Pancreas (tissue), 10 donors: Measurements from ENCODE around the gene CDPF1. TPM values are rescaled to one million over a fixed set of nuclear protein-coding genes. Genes with fewer than 3 reads are reported as not detected.

Experiments
- ATAC-seq, 4 donors: fragments of 200-7000 bp; cut with Tn5 transposase; one replicate each; pipeline versions ENCODE4 v1.8.0 to v1.9.1; 2020; ENCODE audit warnings: mild to moderate bottlenecking in 4 of 4, moderate library complexity in 4 of 4
- DNase-seq, 6 donors: peaks; one replicate each; pipeline ENCODE4 v3.0.0-alpha.2; 2020
- FAIRE-seq: peaks from 2 replicates; lab custom pipeline; 2012; peaks lifted over from hg19 to GRCh38; lab: Jason Lieb, UNC
- H3K27ac ChIP-seq, 4 donors: fragments of 200-600 bp; sonication (generic); 1 replicate in 3 of 4; 2 replicates in 1 of 4; pipeline versions ENCODE4 v1.5.0 to v1.8.0; 2020
- H3K27me3 ChIP-seq, 4 donors: fragments of 200-600 bp; one replicate each; pipeline ENCODE4 v1.8.0; 2021
- H3K36me3 ChIP-seq, 3 donors: fragments of 200-600 bp; sonication (generic) in 1 of 3; one replicate each; pipeline versions ENCODE4 v1.5.0 to v1.8.0; 2020 to 2021
- H3K4me1 ChIP-seq, 3 donors: fragments of 200-600 bp; one replicate each; pipeline ENCODE4 v1.8.0; 2021
- H3K4me3 ChIP-seq, 4 donors: fragments of 200-600 bp; sonication (generic) in 2 of 4; one replicate each; pipeline versions ENCODE4 v1.5.0 to v1.8.0; 2020 to 2021
- H3K9me3 ChIP-seq, 4 donors: fragments of 200-600 bp; one replicate each; pipeline ENCODE4 v1.8.0; 2021
- WGBS, 2 donors: extraction: QIAGEN DNeasy Blood & Tissue Kit; methylation state at CpG; one replicate each; pipeline ENCODE4 v1.1.7; 2013; 5-methylcytosine and 5-hydroxymethylcytosine counted together
- intact Hi-C, 3 donors: fragments of 100-400 bp; cut with DNase I; formaldehyde crosslinking; loops; one replicate each; pipeline versions ENCODE4 v1.11.1 to v1.14.2; 2022
- polyA plus RNA-seq, 2 donors: library from polyadenylated mRNA; stranded (reverse); fragments of 200-250 nt; gene quantifications; one replicate each; pipeline ENCODE4 v1.2.3, GENCODE V29; 2013
- total RNA-seq, 6 donors: library from RNA; stranded (reverse); fragmentation: NEBNext Ultra II Directional in 4 of 6; extraction: Animal tissue kit (Norgen Biotek cat#: 25700) in 4 of 6; gene quantifications; one replicate each; pipeline versions ENCODE4 v1.2.1 to v1.2.4, GENCODE V29; 2021 to 2023
- TF ChIP-seq, protein P1 (sequence below), 4 donors: fragments of 200-600 bp; sonication (generic) in 3 of 4; IDR thresholded peaks; one replicate each; pipeline versions ENCODE4 v1.5.0 to v1.8.0; 2021; ENCODE audit warnings: antibody characterized with exemption in 4 of 4
- donor health status: healthy with polysubstance abuse.
- donor health status: DM: no; HTN: no; CAD: no; lungs with moderate emphysema.
- donor health status: DM: no; HTN: no; CAD: no.
- donor health status: control.
- donor health status: control.
- donor health status: Bipolar disorder and iron deficiency.
- donor health status: DM: yes; HTN: yes; CAD: no.
- donor health status: DM: no; HTN: no; CAD: no.
- donor health status: DM: no; HTN: no; CAD: no.
- donor health status: DM: yes; HTN: yes; CAD: no.

Gene CDPF1
- total and polyA plus RNA-seq, 8 donors, result 2.9 to 12.0 (median 4.3) TPM

DNA sequence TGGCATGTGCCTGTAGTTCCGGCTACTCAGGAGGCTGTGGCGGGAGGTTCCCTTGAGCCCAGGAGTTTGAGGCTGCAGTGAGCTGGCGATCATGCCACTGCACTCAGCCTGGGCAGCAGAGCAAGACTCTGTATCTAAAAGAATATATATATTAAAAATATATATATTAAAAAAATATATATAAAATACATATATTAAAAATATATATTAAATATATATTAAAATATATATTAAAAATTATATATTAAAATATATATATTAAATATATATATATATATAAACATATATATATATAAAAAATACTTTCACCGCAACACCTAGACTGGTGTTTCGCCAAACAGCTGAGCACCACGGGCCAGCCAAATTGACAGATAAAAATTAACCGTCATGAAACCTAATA, 26.5 kb upstream of the CDPF1 start:
- 85 to 86% methylated on average over 7 of the region's 7 CpGs for WGBS, 2 donors
- Histone ChIP-seq H3K36me3 (peaks cover 5 to 68% (median 41%) of the 10 kb centered on the region in 3 donors), H3K4me1 (no peaks in the 10 kb centered on the region), H3K4me3 (no peak overlapping the region), H3K27me3 (no peaks in the 10 kb centered on the region), H3K9me3 (no peaks in the 10 kb centered on the region), H3K27ac (no peak overlapping the region)
- TF ChIP-seq, protein P1, sequence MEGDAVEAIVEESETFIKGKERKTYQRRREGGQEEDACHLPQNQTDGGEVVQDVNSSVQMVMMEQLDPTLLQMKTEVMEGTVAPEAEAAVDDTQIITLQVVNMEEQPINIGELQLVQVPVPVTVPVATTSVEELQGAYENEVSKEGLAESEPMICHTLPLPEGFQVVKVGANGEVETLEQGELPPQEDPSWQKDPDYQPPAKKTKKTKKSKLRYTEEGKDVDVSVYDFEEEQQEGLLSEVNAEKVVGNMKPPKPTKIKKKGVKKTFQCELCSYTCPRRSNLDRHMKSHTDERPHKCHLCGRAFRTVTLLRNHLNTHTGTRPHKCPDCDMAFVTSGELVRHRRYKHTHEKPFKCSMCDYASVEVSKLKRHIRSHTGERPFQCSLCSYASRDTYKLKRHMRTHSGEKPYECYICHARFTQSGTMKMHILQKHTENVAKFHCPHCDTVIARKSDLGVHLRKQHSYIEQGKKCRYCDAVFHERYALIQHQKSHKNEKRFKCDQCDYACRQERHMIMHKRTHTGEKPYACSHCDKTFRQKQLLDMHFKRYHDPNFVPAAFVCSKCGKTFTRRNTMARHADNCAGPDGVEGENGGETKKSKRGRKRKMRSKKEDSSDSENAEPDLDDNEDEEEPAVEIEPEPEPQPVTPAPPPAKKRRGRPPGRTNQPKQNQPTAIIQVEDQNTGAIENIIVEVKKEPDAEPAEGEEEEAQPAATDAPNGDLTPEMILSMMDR (IDR thresholded peaks at IDR 0.05), result no peak
- DNase-seq (no peak), FAIRE-seq (peak; percentile 13), ATAC-seq (no peak)
- intact Hi-C loops, result no loop called here

DNA sequence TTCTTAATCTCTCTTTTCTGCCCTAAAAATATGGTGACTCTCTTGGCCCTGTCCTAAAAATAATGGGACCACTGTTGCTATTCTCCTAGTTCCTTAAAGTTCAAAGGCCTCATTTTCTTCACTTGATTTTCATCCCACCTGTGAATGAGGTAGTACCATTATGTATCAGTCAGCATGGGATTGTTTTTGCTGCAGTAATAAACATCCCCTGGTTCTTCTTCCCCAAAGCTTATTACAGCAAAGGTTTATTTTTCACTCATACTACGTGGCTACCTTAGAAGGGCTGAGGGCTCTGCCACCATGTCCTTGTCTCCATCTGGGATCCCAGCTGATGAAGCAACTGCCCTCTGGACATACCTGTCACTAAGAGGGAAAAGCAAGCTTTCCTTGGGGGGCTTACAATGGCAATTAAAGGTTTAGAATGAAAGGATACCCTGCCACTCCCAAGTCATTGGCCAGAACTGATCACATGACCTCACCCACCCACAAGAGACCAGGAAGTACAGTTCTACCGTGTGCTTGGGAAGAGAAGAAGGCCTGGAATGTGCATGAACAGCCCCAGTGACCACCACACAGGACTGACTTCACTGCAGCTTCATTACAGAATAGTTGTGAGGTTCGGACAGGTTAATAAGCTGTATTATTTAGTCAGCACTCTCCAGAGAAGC, 25.5 kb upstream of the CDPF1 start:
- peaks cover 3 to 60% (median 41%) of the 10 kb centered on the region in 3 donors for H3K36me3 ChIP-seq
- H3K27me3 ChIP-seq, result no peaks in the 10 kb centered on the region
- H3K4me3 ChIP-seq, result no peak overlapping the region
- FAIRE-seq (no peak), ATAC-seq (peak in 3 of 4 donors; percentile 35 to 60 (median 58)), DNase-seq (no peak)
- intact Hi-C loops, result no loop called here
- no peaks in the 10 kb centered on the region for H3K4me1 ChIP-seq
- 67 to 76% methylated on average over 3 of the region's 3 CpGs for WGBS, 2 donors
- TF ChIP-seq, protein P1 (IDR thresholded peaks at IDR 0.05), result no peak
- no peak overlapping the region for H3K27ac ChIP-seq
- no peaks in the 10 kb centered on the region for H3K9me3 ChIP-seq

DNA sequence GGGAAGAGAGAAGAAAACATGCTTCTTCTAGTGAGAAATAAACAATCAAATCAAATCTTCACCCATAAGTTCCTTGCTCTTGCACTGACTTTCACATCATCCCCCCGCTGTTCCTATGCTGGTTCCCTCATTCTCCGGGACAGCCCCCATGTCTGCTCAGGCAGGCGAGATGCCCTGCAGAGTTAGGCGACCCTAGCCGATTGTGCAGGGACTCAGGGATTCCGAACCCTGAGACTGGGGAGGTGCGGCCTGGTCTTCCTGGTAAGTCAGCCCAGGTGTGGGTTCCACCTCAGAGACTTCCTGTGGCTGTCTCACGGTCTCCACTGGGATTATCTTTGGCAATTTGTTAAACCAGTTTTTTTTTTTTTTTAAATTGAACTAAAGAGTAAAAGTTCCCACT, 24.3 kb upstream of the CDPF1 start:
- 98% methylated on average over 8 of the region's 8 CpGs for WGBS, 2 donors
- H3K9me3 ChIP-seq, result no peaks in the 10 kb centered on the region
- no peaks in the 10 kb centered on the region for H3K27me3 ChIP-seq
- FAIRE-seq (no peak), ATAC-seq (no peak), DNase-seq (no peak)
- no peak overlapping the region for H3K4me3 ChIP-seq
- peaks cover 0 to 50% (median 37%) of the 10 kb centered on the region in 3 donors for H3K36me3 ChIP-seq
- intact Hi-C loops, result no loop called here
- TF ChIP-seq, protein P1 (IDR thresholded peaks at IDR 0.05), result no peak
- H3K4me1 ChIP-seq, result peaks cover 0 to 2% (median 0%) of the 10 kb centered on the region in 3 donors
- H3K27ac ChIP-seq, result no peak overlapping the region

DNA sequence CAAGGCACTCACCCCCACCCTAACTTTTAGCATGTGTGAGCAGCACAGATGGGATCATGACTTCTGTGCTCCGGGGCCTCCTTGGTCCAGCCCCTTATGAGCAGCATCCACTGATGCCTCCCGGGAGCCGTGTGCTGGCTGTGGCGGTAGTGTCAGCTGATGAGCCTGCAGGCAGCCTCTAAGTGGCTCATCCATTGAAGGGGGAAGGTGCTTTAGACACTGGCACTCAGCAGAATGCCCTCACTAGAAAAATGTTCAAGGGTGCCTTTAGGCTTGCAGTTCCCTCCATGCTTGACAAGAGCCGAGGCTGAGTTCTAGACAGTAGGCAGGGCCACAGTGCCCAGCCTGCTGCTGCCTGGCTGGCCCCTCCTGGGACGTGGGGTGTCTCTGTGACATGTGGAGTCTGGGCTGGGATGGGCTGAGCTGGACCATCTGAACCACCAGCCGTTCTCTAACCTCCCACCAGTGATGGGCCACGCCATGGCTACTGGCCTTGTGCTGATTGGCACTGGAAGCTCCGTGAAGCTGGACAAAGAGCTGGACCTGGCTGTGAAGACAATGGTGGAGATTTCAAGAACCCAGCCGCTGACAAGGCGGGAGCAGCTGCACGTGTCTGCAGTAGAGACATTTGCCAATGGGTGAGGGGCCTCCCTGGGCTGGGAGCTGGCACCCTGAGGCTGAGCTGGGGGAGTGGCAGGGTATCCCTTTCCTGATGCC, 23.5 kb upstream of the CDPF1 start:
- intact Hi-C loops, result no loop called here
- DNase-seq, result no peak
- no peak for ATAC-seq
- Histone ChIP-seq H3K36me3 (peaks cover 0 to 42% (median 32%) of the 10 kb centered on the region in 3 donors), H3K4me1 (peaks cover 0 to 10% (median 0%) of the 10 kb centered on the region in 3 donors), H3K9me3 (no peaks in the 10 kb centered on the region), H3K27ac (no peak overlapping the region), H3K4me3 (no peak overlapping the region), H3K27me3 (no peaks in the 10 kb centered on the region)
- TF ChIP-seq, protein P1 (IDR thresholded peaks at IDR 0.05), result no peak
- FAIRE-seq, result no peak
- 95% methylated on average over 12 of the region's 12 CpGs for WGBS, 2 donors
